ENCODE data around the gene KLC3. TPM values are rescaled to one million over a fixed set of nuclear protein-coding genes. Genes with fewer than 3 reads are reported as not detected.

KLC3 gene
- total and polyA plus RNA-seq, 2 of the 8 experiments (the other 6 are each of a cell fraction or from before 2014, with no cell fraction given): 1.3 to 2.8 TPM

DNA sequence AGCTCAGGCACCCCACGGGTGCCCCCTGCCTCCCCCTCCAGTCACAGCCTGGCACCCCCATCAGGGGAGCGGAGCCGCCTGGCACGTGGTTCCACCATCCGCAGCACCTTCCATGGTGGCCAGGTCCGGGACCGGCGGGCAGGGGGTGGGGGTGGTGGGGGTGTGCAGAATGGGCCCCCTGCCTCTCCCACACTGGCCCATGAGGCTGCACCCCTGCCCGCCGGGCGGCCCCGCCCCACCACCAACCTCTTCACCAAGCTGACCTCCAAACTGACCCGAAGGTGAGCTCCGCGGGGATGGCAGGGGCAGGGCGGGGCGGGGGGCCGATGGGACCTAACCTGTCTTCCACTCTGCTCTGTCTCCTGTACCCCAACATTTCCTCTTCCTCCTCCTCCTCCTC is 42.9 kb upstream of the KLC3 start:
- Histone ChIP-seq H3K4me3 (ENCODE audit: extremely low read depth in 1 of 4, insufficient read depth in 2 of 4, low read depth in 3 of 4, low read length in 4 of 4) (no peak overlapping the region), H3K27ac (ENCODE audit: low read depth, low read length) (no peak overlapping the region), H3K23me2 (ENCODE audit: low read depth, low read length) (no peaks in the 10 kb centered on the region; the same call in 1 of the 2 replicates), H3K79me1 (ENCODE audit: low read depth, low read length) (no peaks in the 10 kb centered on the region), H3K18ac (ENCODE audit: extremely low read depth, low read length) (no peak overlapping the region), H3K23ac (ENCODE audit: insufficient read length) (no peak overlapping the region), H4K8ac (ENCODE audit: extremely low read depth, insufficient read depth, low read length) (no peak overlapping the region; the same call in 1 of the 2 replicates), H3K79me2 (ENCODE audit: control insufficient read depth in 1 of 2, insufficient read depth in 2 of 2, low read length in 2 of 2) (no peaks in the 10 kb centered on the region), H3K36me3 (ENCODE audit: control insufficient read depth in 2 of 4, insufficient read depth in 4 of 4, low read length in 3 of 4) (peaks cover 0 to 4% (median 1%) of the 10 kb centered on the region in 4 experiments; a peak in 5 of 8 replicates), H3K56ac (replicated peaks; ENCODE audit: insufficient read length, low read depth, low read length) (no peak overlapping the region), H2BK120ac (replicated peaks; ENCODE audit: low read depth, low read length) (no peak overlapping the region), H2AFZ (ENCODE audit: low read length) (no peak overlapping the region), H4K20me1 (replicated peaks in 1 of 2; ENCODE audit: control insufficient read depth in 1 of 2, insufficient read depth in 2 of 2, low read length in 2 of 2) (peaks cover 0 to 2% of the 10 kb centered on the region in 2 experiments), H3K4me1 (replicated peaks in 1 of 4; ENCODE audit: control insufficient read depth in 3 of 4, insufficient read depth in 4 of 4, low read length in 3 of 4) (no peaks in the 10 kb centered on the region), H2BK12ac (ENCODE audit: low read depth, low read length) (no peak overlapping the region), H2BK20ac (ENCODE audit: low read length) (no peak overlapping the region), H2BK15ac (ENCODE audit: low read length) (no peak overlapping the region), H2AK5ac (ENCODE audit: low read depth, low read length) (no peak overlapping the region), H2BK5ac (ENCODE audit: low read depth, low read length) (no peak overlapping the region), H3K9me3 (ENCODE audit: insufficient read depth in 2 of 2, low read depth in 1 of 2, low read length in 1 of 2) (no peaks in the 10 kb centered on the region), H3K27me3 (replicated peaks in 1 of 4; ENCODE audit: control insufficient read depth in 3 of 4, extremely low read depth in 1 of 4, insufficient read depth in 3 of 4, low read length in 3 of 4) (no peaks in the 10 kb centered on the region), H3K4ac (replicated peaks; ENCODE audit: insufficient read length, low read depth, low read length) (no peak overlapping the region), H3K9ac (replicated peaks in 1 of 4; ENCODE audit: extremely low read depth in 1 of 4, low read depth in 3 of 4, low read length in 3 of 4) (no peak overlapping the region), H3K4me2 (ENCODE audit: insufficient read depth in 1 of 2, low read depth in 2 of 2, low read length in 2 of 2) (no peak overlapping the region), H3K14ac (ENCODE audit: insufficient read length) (no peak overlapping the region), H4K91ac (replicated peaks; ENCODE audit: insufficient read length, low read length) (no peak overlapping the region), H4K5ac (ENCODE audit: insufficient read length, low read depth, low read length) (no peak overlapping the region)
- FAIRE-seq (no peak), DNase-seq (ENCODE audit: low read depth in 1 of 2, low spot score in 2 of 2) (no peak)
- ChIA-PET CTCF (ENCODE audit: partially characterized antibody) (interaction anchor here (0.6 to 0.8 kb wide), 2 partner anchors 57 to 81 kb away, joined by 4 to 5 read pairs; no protein-coding TSS in a partner anchor), POLR2A (ENCODE audit: partially characterized antibody) (no interaction called here)
- 93% methylated on average over 13 of the region's 18 CpGs; no CpG with 5 or more reads in 1 of the 2 experiments for WGBS, 2 experiments (ENCODE audit: extremely low coverage in 1 of 2, insufficient coverage in 1 of 2, insufficient read length in 1 of 2, insufficient replicate concordance in 2 of 2, low coverage in 1 of 2, low lambda C conversion rate in 2 of 2, missing lambda C conversion rate in 1 of 2)

Data from H1 (cell line).